ENCODE data around the gene PGC.

PGC gene

GRCh38 chr6:41747256-41748101 is at the start of gene PGC:
TSS of gene PGC (minus strand) at chr6:41747397. CDS start at chr6:41747334, 63 bp downstream.
- no peak for DNase-seq (ENCODE audit: low spot score)
- no peak for FAIRE-seq

GRCh38 chr6:41796474-41796873 is 49.3 kb upstream of the PGC start:
- FAIRE-seq = no peak
- no peak for DNase-seq (ENCODE audit: low spot score)

- DNase-seq (ENCODE audit: low spot score) (no peak), FAIRE-seq (no peak)
These were observed 44.8 kb upstream of the PGC start for GRCh38 chr6:41791984-41792383.

- FAIRE-seq = no peak
- no peak for DNase-seq (ENCODE audit: low spot score)
These were observed 44.1 kb upstream of the PGC start for GRCh38 chr6:41791305-41791704.

GRCh38 chr6:41790045-41790444 is 42.8 kb upstream of the PGC start:
- DNase-seq (ENCODE audit: low spot score) (no peak), FAIRE-seq (no peak)

GRCh38 chr6:41789390-41789724 is 42.2 kb upstream of the PGC start:
- DNase-seq (ENCODE audit: low spot score) (no peak), FAIRE-seq (no peak)

GRCh38 chr6:41787219-41787917 is 40.2 kb upstream of the PGC start, which contains the start of gene TOMM6:
TSS of gene TOMM6 (plus strand) at chr6:41787694. CDS start at chr6:41787698, 4 bp downstream.
- peak; percentile 85 for DNase-seq (ENCODE audit: low spot score)
- FAIRE-seq = no peak

GRCh38 chr6:41786451-41787218 is 39.4 kb upstream of the PGC start:
- DNase-seq (ENCODE audit: low spot score) = peak; percentile 38

GRCh38 chr6:41785689-41786450 is 38.7 kb upstream of the PGC start:
- DNase-seq (ENCODE audit: low spot score) = no peak
- no peak for FAIRE-seq

More at GRCh38 chr6:41786451-41787218, 39.4 kb upstream of the PGC start:
- FAIRE-seq = no peak

- DNase-seq (ENCODE audit: low spot score) (no peak), FAIRE-seq (no peak)
These were observed 38.1 kb upstream of the PGC start for GRCh38 chr6:41785254-41785653.

- FAIRE-seq = no peak
These were observed 37.5 kb upstream of the PGC start for GRCh38 chr6:41784581-41785171.

GRCh38 chr6:41783106-41783780 is 36.0 kb upstream of the PGC start:
- DNase-seq (ENCODE audit: low spot score) = no peak
- FAIRE-seq = no peak

More at GRCh38 chr6:41784581-41785171, 37.5 kb upstream of the PGC start:
- no peak for DNase-seq (ENCODE audit: low spot score)

GRCh38 chr6:41781366-41781730 is 34.2 kb upstream of the PGC start:
- no peak for DNase-seq (ENCODE audit: low spot score)
- FAIRE-seq = no peak

GRCh38 chr6:41780551-41781365 is 33.6 kb upstream of the PGC start, which contains the start of gene PRICKLE4:
TSS of gene PRICKLE4 (plus strand) at chr6:41780782. CDS start at chr6:41783474, 2,692 bp downstream.
- no peak for FAIRE-seq
- no peak for DNase-seq (ENCODE audit: low spot score)

GRCh38 chr6:41779788-41780550 is 32.8 kb upstream of the PGC start, which contains the start of gene FRS3:
TSS of gene FRS3 (minus strand) at chr6:41779900. CDS start at chr6:41776987, 2,913 bp downstream.
- DNase-seq (ENCODE audit: low spot score) (peak; percentile 79), FAIRE-seq (no peak)

- no peak for DNase-seq (ENCODE audit: low spot score)
- no peak for FAIRE-seq
These were observed 32.1 kb upstream of the PGC start for GRCh38 chr6:41779336-41779735.

- DNase-seq (ENCODE audit: low spot score) (no peak), FAIRE-seq (no peak)
These were observed 31.7 kb upstream of the PGC start for GRCh38 chr6:41778895-41779294.

- FAIRE-seq (no peak), DNase-seq (ENCODE audit: low spot score) (no peak)
These were observed 30.5 kb upstream of the PGC start for GRCh38 chr6:41777551-41778285.

All from RCC 7860 (cell line).